Smooth muscle cell (in vitro differentiated cells): ENCODE data around the gene NCAM2. TPM values are rescaled to one million over a fixed set of nuclear protein-coding genes. Genes with fewer than 3 reads are reported as not detected.

Experiments
- DNase-seq: peaks from one replicate; lab custom pipeline; 2025; ENCODE audit not compliant: unreplicated experiment; lab: John Stamatoyannopoulos, UW
- H2AFZ ChIP-seq: fragments of 200-600 bp; sonication (generic); 2 replicates; pipeline ENCODE4 v1.6.0; 2016; ENCODE audit warnings: antibody characterized with exemption, low read depth, mild to moderate bottlenecking
- H3F3A ChIP-seq: fragments of 200-600 bp; sonication (generic); 2 replicates; pipeline ENCODE4 v1.6.0; 2017; ENCODE audit warnings: antibody characterized with exemption, low read depth
- H3K27ac ChIP-seq: fragments of 200-600 bp; sonication (generic); 2 replicates; pipeline ENCODE4 v1.5.1; 2016; ENCODE audit warnings: low read depth, mild to moderate bottlenecking
- H3K27me3 ChIP-seq: fragments of 200-600 bp; sonication (generic); 2 replicates; pipeline ENCODE4 v1.6.1; 2016; ENCODE audit warnings: low read depth, mild to moderate bottlenecking
- H3K36me3 ChIP-seq: fragments of 200-600 bp; sonication (generic); 2 replicates; pipeline ENCODE4 v1.5.1; 2016; ENCODE audit warnings: low read depth
- H3K4me1 ChIP-seq: fragments of 200-600 bp; sonication (generic); 2 replicates; pipeline ENCODE4 v1.5.1; 2016; ENCODE audit warnings: low read depth
- H3K4me2 ChIP-seq: fragments of 200-600 bp; sonication (generic); 2 replicates; pipeline ENCODE4 v1.6.0; 2016; ENCODE audit warnings: mild to moderate bottlenecking
- H3K4me3 ChIP-seq: fragments of 200-600 bp; sonication (generic); 2 replicates; pipeline ENCODE4 v1.5.1; 2016; ENCODE audit warnings: mild to moderate bottlenecking
- H3K79me2 ChIP-seq: fragments of 200-600 bp; sonication (generic); 2 replicates; pipeline ENCODE4 v1.6.0; 2016; ENCODE audit warnings: low read depth, mild to moderate bottlenecking
- H3K9ac ChIP-seq: fragments of 200-600 bp; sonication (generic); 2 replicates; pipeline ENCODE4 v1.6.0; 2016; ENCODE audit warnings: low read depth
- H3K9me3 ChIP-seq: fragments of 200-600 bp; sonication (generic); replicated peaks from 2 replicates; pipeline ENCODE4 v1.5.1; 2016; ENCODE audit warnings: low read depth
- H4K20me1 ChIP-seq: fragments of 200-600 bp; sonication (generic); 2 replicates; pipeline ENCODE4 v1.6.0; 2016; ENCODE audit warnings: low read depth
- WGBS: methylation state at CpG from one replicate; pipeline ENCODE4 v1.1.7; 2016; ENCODE audit warnings: low lambda C conversion rate; 5-methylcytosine and 5-hydroxymethylcytosine counted together
- polyA plus RNA-seq: library from polyadenylated mRNA; unstranded; fragments of >200 nt; fragmentation: Nextera tagmentation; extraction: Ambion mirVana; gene quantifications from 2 replicates; pipeline ENCODE4 v1.2.1, GENCODE V29; 2016
- total RNA-seq: library from RNA; depleted of rRNA; stranded (reverse); fragments of >200 nt; gene quantifications from 2 replicates; pipeline ENCODE4 v1.2.3, GENCODE V29; 2014
- TF ChIP-seq, protein P1 (sequence below): fragments of 200-600 bp; sonication (generic); IDR thresholded peaks from 2 replicates; pipeline ENCODE4 v1.5.1; 2017; ENCODE audit warnings: borderline replicate concordance, mild to moderate bottlenecking, antibody characterized with exemption; ENCODE audit not compliant: insufficient read depth, poor library complexity, severe bottlenecking

The NCAM2 gene
- total and polyA plus RNA-seq, 2 experiments from 2014 or later: 0.49 to 0.77 TPM

- no peaks in the 10 kb centered on the region for H3F3A ChIP-seq
- no peaks in the 10 kb centered on the region for H4K20me1 ChIP-seq
- peak overlapping the region; percentile 83 for H2AFZ ChIP-seq
- no peaks in the 10 kb centered on the region for H3K9me3 ChIP-seq
- H3K27ac ChIP-seq: no peak overlapping the region
- H3K4me3 ChIP-seq: peak overlapping the region; percentile 67
- H3K4me1 ChIP-seq: peaks cover 10% of the 10 kb centered on the region
- no peak overlapping the region for H3K9ac ChIP-seq
- H3K36me3 ChIP-seq: no peaks in the 10 kb centered on the region
- 18% methylated on average over 27 of the region's 27 CpGs for WGBS
- H3K79me2 ChIP-seq: no peaks in the 10 kb centered on the region
- TF ChIP-seq, protein P1, sequence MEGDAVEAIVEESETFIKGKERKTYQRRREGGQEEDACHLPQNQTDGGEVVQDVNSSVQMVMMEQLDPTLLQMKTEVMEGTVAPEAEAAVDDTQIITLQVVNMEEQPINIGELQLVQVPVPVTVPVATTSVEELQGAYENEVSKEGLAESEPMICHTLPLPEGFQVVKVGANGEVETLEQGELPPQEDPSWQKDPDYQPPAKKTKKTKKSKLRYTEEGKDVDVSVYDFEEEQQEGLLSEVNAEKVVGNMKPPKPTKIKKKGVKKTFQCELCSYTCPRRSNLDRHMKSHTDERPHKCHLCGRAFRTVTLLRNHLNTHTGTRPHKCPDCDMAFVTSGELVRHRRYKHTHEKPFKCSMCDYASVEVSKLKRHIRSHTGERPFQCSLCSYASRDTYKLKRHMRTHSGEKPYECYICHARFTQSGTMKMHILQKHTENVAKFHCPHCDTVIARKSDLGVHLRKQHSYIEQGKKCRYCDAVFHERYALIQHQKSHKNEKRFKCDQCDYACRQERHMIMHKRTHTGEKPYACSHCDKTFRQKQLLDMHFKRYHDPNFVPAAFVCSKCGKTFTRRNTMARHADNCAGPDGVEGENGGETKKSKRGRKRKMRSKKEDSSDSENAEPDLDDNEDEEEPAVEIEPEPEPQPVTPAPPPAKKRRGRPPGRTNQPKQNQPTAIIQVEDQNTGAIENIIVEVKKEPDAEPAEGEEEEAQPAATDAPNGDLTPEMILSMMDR: no peak
- DNase-seq: no peak
- H3K4me2 ChIP-seq: peak overlapping the region; percentile 93
- peaks cover 68% of the 10 kb centered on the region for H3K27me3 ChIP-seq
These were observed 1.5 kb upstream of the NCAM2 start for GRCh38 chr21:20996421-20997310.

- no peaks in the 10 kb centered on the region for H3K36me3 ChIP-seq
- no peaks in the 10 kb centered on the region for H3F3A ChIP-seq
- DNase-seq: no peak
- no peaks in the 10 kb centered on the region for H3K79me2 ChIP-seq
- TF ChIP-seq, protein P1: no peak
- H3K4me1 ChIP-seq: peaks cover 10% of the 10 kb centered on the region
- no peaks in the 10 kb centered on the region for H4K20me1 ChIP-seq
- H3K27ac ChIP-seq: no peak overlapping the region
- WGBS: 5% methylated on average over 20 of the region's 20 CpGs
- H3K27me3 ChIP-seq: peaks cover 74% of the 10 kb centered on the region
- peak overlapping the region; percentile 93 for H3K4me2 ChIP-seq
- peak overlapping the region; percentile 83 for H2AFZ ChIP-seq
- H3K4me3 ChIP-seq: peak overlapping the region; percentile 67
- no peak overlapping the region for H3K9ac ChIP-seq
- no peaks in the 10 kb centered on the region for H3K9me3 ChIP-seq
These were observed 936 bp upstream of the NCAM2 start for GRCh38 chr21:20997311-20997635.

DNA sequence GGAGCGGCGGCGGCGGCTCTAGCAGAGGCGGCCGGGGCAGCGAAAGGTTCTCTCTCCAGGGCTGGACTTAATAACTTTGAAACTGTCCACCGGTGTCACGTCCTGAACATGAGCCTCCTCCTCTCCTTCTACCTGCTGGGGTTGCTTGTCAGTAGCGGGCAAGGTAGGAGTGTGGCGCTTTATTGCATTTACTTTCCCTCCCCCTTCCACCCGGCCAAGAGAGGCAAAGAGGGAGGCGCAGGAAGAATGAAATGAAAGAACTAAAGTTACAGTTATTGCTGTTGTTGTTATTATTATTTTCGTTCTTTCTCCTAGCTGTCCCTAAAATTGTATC is 214 bp downstream of the NCAM2 start:
- Histone ChIP-seq H3K4me1 (peaks cover 10% of the 10 kb centered on the region), H3K36me3 (no peaks in the 10 kb centered on the region), H3F3A (no peaks in the 10 kb centered on the region), H3K9ac (no peak overlapping the region), H3K4me2 (peak overlapping the region; percentile 93), H3K27ac (no peak overlapping the region), H3K4me3 (peak overlapping the region; percentile 67), H3K27me3 (peaks cover 65% of the 10 kb centered on the region), H3K79me2 (no peaks in the 10 kb centered on the region), H3K9me3 (no peaks in the 10 kb centered on the region), H4K20me1 (no peaks in the 10 kb centered on the region), H2AFZ (peak overlapping the region; percentile 94)
- TF ChIP-seq, protein P1: no peak
- under 1% methylated on average over 14 of the region's 14 CpGs for WGBS
- DNase-seq: no peak

DNA sequence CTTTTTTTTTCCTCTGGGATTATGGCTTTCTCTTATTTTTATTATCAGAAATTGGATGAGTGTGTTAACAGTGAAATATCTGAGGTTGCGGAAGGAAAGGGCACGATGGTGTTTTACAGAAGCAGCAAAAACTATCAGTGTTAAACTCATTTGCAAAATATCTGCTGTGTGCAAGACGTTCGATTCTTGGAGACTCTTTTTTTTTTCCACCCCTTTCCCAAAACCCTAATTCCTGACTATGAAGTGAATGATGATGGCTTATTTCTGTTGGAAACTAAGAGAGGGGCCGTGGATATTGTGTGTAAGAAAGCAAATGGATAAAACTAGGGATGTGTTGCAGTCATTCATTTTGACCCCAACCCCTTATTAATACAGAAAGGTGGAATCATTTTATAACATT is 677 bp downstream of the NCAM2 start:
- DNase-seq: no peak
- H3K36me3 ChIP-seq: no peaks in the 10 kb centered on the region
- 67% methylated on average over 5 of the region's 5 CpGs for WGBS
- H3K9ac ChIP-seq: no peak overlapping the region
- no peaks in the 10 kb centered on the region for H3K79me2 ChIP-seq
- no peaks in the 10 kb centered on the region for H4K20me1 ChIP-seq
- H3K27ac ChIP-seq: no peak overlapping the region
- peak overlapping the region; percentile 67 for H3K4me3 ChIP-seq
- no peaks in the 10 kb centered on the region for H3F3A ChIP-seq
- peak overlapping the region; percentile 93 for H3K4me2 ChIP-seq
- TF ChIP-seq, protein P1: no peak
- peaks cover 60% of the 10 kb centered on the region for H3K27me3 ChIP-seq
- no peaks in the 10 kb centered on the region for H3K9me3 ChIP-seq
- H3K4me1 ChIP-seq: peaks cover 10% of the 10 kb centered on the region
- peak overlapping the region; percentile 94 for H2AFZ ChIP-seq
